Endodermal cell (in vitro differentiated cells): ENCODE results near the gene COLGALT1. TPM values are rescaled to one million over a fixed set of nuclear protein-coding genes. Genes with fewer than 3 reads are reported as not detected.

Source experiments
- DNase-seq: peaks from one replicate; pipeline ENCODE4 v3.0.0-alpha.2; 2017
- H3K27ac ChIP-seq: 2 replicates; pipeline ENCODE4 v1.5.1; 2013; ENCODE audit warnings: mild to moderate bottlenecking, low read depth, low read length, moderate library complexity
- H3K27me3 ChIP-seq: 2 replicates; pipeline ENCODE4 v1.6.1; 2013; ENCODE audit warnings: mild to moderate bottlenecking, low read length, moderate library complexity; ENCODE audit not compliant: insufficient read depth, control insufficient read depth, poor library complexity, severe bottlenecking
- H3K36me3 ChIP-seq: 2 replicates; pipeline ENCODE4 v1.7.0; 2013; ENCODE audit warnings: mild to moderate bottlenecking, low read length, moderate library complexity; ENCODE audit not compliant: control insufficient read depth, insufficient read depth
- H3K4me1 ChIP-seq: one replicate; pipeline ENCODE4 v1.7.0; 2013; ENCODE audit warnings: low read length; ENCODE audit not compliant: control insufficient read depth, insufficient read depth
- H3K4me3 ChIP-seq: 2 replicates; pipeline ENCODE4 v1.5.1; 2013; ENCODE audit warnings: mild to moderate bottlenecking, low read length, moderate library complexity
- H3K9ac ChIP-seq: 2 replicates; pipeline ENCODE4 v1.6.1; 2013; ENCODE audit warnings: mild to moderate bottlenecking, low read length, moderate library complexity; ENCODE audit not compliant: poor library complexity, severe bottlenecking; ENCODE audit errors: extremely low read depth
- H3K9me3 ChIP-seq: 2 replicates; pipeline ENCODE4 v1.6.1; 2013; ENCODE audit warnings: mild to moderate bottlenecking, low read length, moderate library complexity; ENCODE audit not compliant: control insufficient read depth
- H3K27ac Mint-ChIP-seq: 2 replicates; pipeline ENCODE4 v1.8.0; 2020; ENCODE audit warnings: mixed read lengths
- H3K27me3 Mint-ChIP-seq: 2 replicates; pipeline ENCODE4 v1.8.0; 2021; ENCODE audit warnings: mild to moderate bottlenecking, mixed read lengths; ENCODE audit not compliant: insufficient read depth
- H3K36me3 Mint-ChIP-seq: 2 replicates; pipeline ENCODE4 v1.8.0; 2020; ENCODE audit warnings: low read depth, mixed read lengths
- H3K4me1 Mint-ChIP-seq: 2 replicates; pipeline ENCODE4 v1.8.0; 2020; ENCODE audit warnings: mixed read lengths
- H3K4me3 Mint-ChIP-seq: 2 replicates; pipeline ENCODE4 v1.8.0; 2020; ENCODE audit warnings: mild to moderate bottlenecking, moderate library complexity, mixed read lengths
- H3K9me3 Mint-ChIP-seq: 2 replicates; pipeline ENCODE4 v1.8.0; 2020; ENCODE audit warnings: mild to moderate bottlenecking, mixed read lengths
- CTCF ChIP-seq: fragments of 200-600 bp; sonication (generic); conservative IDR thresholded peaks from 2 replicates; pipeline ENCODE4 v1.5.0; 2021; ENCODE audit warnings: antibody characterized with exemption, mild to moderate bottlenecking
- WGBS, 2 experiments: methylation state at CpG; one replicate each; pipeline versions ENCODE4 v1.1.5 to v1.1.7; 2013; ENCODE audit warnings: missing lambda C conversion rate in 2 of 2, mixed read lengths in 1 of 2; ENCODE audit not compliant: insufficient coverage in 1 of 2, insufficient read length in 1 of 2; 5-methylcytosine and 5-hydroxymethylcytosine counted together
- total RNA-seq, 2 donors: library from RNA; stranded (reverse); fragmentation: NEBNext Ultra II Directional in 1 of 2; extraction: Animal tissue kit (Norgen Biotek cat#: 25700) in 1 of 2; gene quantifications; 2 replicates in 1 of 2; 3 replicates in 1 of 2; pipeline ENCODE4 v1.2.1, GENCODE V29; 2021

Gene COLGALT1
- total RNA-seq, 2 donors from 2014 or later: 61.2 to 68.3 TPM

GRCh38 chr19:17554968-17555479 is 425 bp upstream of the COLGALT1 start:
- Mint-ChIP-seq H3K27ac (peak overlapping the region; percentile 50), H3K4me3 (peak overlapping the region; percentile 71), H3K4me1 (no peaks in the 10 kb centered on the region), H3K36me3 (peaks cover 9% of the 10 kb centered on the region), H3K27me3 (no peaks in the 10 kb centered on the region), H3K9me3 (no peaks in the 10 kb centered on the region)
- no peaks in the 10 kb centered on the region for H3K27me3 ChIP-seq
- peak overlapping the region; percentile 87 for H3K4me3 ChIP-seq
- H3K9me3 ChIP-seq: no peaks in the 10 kb centered on the region
- WGBS, 2 experiments: 20 to 23% methylated on average over 12 to 19 of the region's 19 CpGs
- no peak for DNase-seq
- H3K36me3 ChIP-seq: peaks cover 14% of the 10 kb centered on the region
- H3K4me1 ChIP-seq: peaks cover 4% of the 10 kb centered on the region
- H3K27ac ChIP-seq: no peak overlapping the region
- H3K9ac ChIP-seq: peak overlapping the region; percentile 8
- no peak for TF ChIP-seq CTCF

GRCh38 chr19:17555929-17556813 is 722 bp downstream of the COLGALT1 start:
- 12 to 15% methylated on average over 34 to 46 of the region's 46 CpGs for WGBS, 2 experiments

GRCh38 chr19:17556995-17557394 is 1.5 kb downstream of the COLGALT1 start:
- Histone ChIP-seq H3K9ac (no peak overlapping the region), H3K4me1 (peaks cover 4% of the 10 kb centered on the region), H3K9me3 (no peaks in the 10 kb centered on the region), H3K27ac (no peak overlapping the region), H3K27me3 (no peaks in the 10 kb centered on the region), H3K4me3 (peak overlapping the region; percentile 87), H3K36me3 (peaks cover 23% of the 10 kb centered on the region)
- TF ChIP-seq CTCF: no peak
- H3K4me1 Mint-ChIP-seq: no peaks in the 10 kb centered on the region
- no peaks in the 10 kb centered on the region for H3K9me3 Mint-ChIP-seq
- no peak for DNase-seq
- 86% methylated on average over 7 of the region's 7 CpGs for WGBS, 2 experiments
- peaks cover 22% of the 10 kb centered on the region for H3K36me3 Mint-ChIP-seq
- no peaks in the 10 kb centered on the region for H3K27me3 Mint-ChIP-seq
- H3K4me3 Mint-ChIP-seq: peak overlapping the region; percentile 71
- no peak overlapping the region for H3K27ac Mint-ChIP-seq

More at GRCh38 chr19:17555929-17556813, 722 bp downstream of the COLGALT1 start:
- no peaks in the 10 kb centered on the region for H3K27me3 Mint-ChIP-seq
- H3K4me1 Mint-ChIP-seq: no peaks in the 10 kb centered on the region
- Histone ChIP-seq H3K36me3 (peaks cover 19% of the 10 kb centered on the region), H3K4me3 (peak overlapping the region; percentile 87), H3K4me1 (peaks cover 4% of the 10 kb centered on the region), H3K9me3 (no peaks in the 10 kb centered on the region), H3K27me3 (no peaks in the 10 kb centered on the region), H3K9ac (peak overlapping the region; percentile 57), H3K27ac (no peak overlapping the region)
- TF ChIP-seq CTCF: no peak
- peaks cover 15% of the 10 kb centered on the region for H3K36me3 Mint-ChIP-seq
- no peak overlapping the region for H3K27ac Mint-ChIP-seq
- H3K4me3 Mint-ChIP-seq: peak overlapping the region; percentile 71
- no peaks in the 10 kb centered on the region for H3K9me3 Mint-ChIP-seq
- DNase-seq: peak; percentile 82
